Measurements from ENCODE around the gene MYCBPAP.

MYCBPAP gene

DNA sequence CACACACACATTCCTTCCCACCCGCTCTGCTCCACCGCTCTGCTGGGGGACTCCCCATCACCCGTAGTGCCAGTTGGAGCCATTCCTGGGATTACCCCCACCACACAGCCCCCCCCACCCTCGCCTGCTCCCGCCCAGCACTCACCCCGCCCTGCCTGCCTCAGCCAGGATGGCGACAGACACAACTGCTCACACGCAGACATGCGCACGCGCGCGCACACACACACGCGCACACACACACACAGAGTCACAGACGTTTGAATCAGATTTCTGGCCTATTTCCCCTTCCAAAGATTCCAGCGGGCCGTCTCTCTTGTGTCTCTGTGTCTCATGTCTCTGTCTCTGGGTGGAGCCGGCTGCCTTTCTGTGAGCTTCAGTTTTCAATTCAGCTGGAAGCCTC, 56.7 kb downstream of the MYCBPAP start:
- H3K27ac ChIP-seq, result no peak overlapping the region
- TF ChIP-seq, protein P1, sequence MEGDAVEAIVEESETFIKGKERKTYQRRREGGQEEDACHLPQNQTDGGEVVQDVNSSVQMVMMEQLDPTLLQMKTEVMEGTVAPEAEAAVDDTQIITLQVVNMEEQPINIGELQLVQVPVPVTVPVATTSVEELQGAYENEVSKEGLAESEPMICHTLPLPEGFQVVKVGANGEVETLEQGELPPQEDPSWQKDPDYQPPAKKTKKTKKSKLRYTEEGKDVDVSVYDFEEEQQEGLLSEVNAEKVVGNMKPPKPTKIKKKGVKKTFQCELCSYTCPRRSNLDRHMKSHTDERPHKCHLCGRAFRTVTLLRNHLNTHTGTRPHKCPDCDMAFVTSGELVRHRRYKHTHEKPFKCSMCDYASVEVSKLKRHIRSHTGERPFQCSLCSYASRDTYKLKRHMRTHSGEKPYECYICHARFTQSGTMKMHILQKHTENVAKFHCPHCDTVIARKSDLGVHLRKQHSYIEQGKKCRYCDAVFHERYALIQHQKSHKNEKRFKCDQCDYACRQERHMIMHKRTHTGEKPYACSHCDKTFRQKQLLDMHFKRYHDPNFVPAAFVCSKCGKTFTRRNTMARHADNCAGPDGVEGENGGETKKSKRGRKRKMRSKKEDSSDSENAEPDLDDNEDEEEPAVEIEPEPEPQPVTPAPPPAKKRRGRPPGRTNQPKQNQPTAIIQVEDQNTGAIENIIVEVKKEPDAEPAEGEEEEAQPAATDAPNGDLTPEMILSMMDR (conservative IDR thresholded peaks at IDR 0.05), result no peak

DNA sequence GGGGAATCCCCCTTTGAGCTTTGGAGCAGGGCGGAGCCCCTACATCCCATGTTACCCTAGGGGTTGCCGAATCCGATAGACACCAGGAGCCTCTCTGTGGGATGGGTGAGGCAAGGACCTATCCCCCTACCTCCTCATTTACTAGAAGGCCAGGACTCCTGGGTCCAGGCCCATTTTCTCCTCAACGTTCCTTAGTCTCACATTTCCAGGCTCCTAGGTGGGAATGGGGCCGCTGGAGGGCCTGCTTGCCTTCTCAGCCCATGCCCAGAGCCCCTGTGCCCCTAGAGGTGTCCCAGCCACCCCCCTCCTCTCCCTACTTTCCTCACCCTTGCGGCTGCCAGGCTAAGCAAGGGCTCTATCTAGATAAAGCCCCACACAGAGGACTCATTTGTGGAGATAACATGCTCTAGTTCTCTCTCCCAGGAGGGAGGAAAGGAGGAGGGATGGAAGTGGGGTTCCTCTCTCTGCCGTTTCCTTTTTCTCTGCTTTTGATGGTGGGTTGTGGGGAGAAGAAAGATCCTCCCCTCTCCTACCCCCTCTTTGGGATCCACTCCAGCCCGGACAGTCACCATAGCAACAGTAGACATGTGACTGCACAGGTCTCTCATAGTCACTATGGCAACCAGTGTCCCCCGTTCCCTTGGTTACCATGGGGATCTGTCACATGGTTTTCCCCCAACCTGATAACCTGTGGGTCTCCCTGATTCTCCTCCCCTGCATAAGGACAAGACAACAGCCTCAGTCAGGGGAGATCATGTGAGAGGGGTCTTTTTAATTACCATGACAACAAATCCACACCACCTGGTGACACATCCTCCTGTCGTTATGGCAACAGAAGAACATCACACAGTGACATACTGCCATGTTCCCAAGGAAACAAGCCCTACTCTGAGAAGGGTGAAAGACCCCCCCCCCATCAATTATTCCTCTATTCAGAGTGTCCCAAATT, 57.4 kb downstream of the MYCBPAP start:
- no peak overlapping the region for H3K27ac ChIP-seq
- TF ChIP-seq, protein P1 (conservative IDR thresholded peaks at IDR 0.05), result no peak

DNA sequence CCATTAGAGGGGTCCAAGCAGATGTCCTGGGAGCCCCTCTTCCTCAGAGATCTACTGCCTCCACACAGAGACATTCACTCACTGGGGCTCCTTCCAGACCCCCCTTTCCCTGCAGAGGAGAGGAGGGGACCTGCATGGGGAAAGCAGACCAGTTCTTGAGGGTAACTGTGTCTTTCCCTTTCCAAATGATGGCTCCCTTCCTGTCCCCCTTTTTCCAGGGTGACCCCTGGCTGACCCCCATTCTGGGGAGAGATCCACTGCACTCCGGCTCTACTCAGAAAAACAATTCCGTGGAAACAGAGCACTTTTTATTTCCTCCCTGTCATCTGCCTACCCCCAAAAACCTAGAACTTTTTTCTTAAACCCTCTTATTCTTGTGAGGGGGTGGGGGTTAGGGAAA, 58.6 kb downstream of the MYCBPAP start:
- no peak overlapping the region for H3K27ac ChIP-seq
- TF ChIP-seq, protein P1 (conservative IDR thresholded peaks at IDR 0.05), result no peak

DNA sequence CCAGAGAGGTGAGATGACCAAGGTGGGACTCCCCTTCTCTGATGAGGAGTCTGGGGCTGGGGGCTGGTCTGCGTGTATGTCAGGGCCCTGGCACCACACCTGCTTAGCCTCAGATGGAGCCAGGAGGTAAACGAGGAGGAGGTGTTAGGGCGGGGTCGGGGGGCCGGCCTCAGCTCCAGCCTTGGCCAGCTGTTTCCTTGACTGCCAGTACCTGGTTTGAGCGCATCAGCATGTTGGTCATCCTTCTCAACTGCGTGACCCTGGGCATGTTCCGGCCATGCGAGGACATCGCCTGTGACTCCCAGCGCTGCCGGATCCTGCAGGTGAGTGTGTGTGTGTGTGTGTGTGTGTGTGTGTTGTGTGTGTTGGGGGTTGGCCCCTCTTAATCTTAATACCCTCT, 60.4 kb downstream of the MYCBPAP start:
- TF ChIP-seq, protein P1 (conservative IDR thresholded peaks at IDR 0.05), result no peak
- no peak overlapping the region for H3K27ac ChIP-seq

DNA sequence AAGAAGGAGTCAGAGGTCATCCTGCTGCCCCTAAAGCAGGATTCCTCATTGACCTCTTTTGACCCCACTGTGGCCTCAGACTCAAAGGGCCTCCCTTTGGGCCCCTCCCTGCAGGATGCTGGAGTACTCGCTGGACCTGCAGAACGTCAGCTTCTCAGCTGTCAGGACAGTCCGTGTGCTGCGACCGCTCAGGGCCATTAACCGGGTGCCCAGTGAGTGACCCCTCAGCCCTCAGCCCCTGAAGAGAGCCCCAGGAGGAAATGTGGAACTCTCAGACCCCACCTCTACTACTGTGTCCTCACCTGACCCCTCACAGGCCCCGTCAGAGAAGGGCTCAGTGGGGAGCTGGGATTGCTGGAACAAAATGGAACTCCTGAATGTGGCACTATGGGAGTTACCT, 61.4 kb downstream of the MYCBPAP start:
- TF ChIP-seq, protein P1 (conservative IDR thresholded peaks at IDR 0.05), result no peak

DNA sequence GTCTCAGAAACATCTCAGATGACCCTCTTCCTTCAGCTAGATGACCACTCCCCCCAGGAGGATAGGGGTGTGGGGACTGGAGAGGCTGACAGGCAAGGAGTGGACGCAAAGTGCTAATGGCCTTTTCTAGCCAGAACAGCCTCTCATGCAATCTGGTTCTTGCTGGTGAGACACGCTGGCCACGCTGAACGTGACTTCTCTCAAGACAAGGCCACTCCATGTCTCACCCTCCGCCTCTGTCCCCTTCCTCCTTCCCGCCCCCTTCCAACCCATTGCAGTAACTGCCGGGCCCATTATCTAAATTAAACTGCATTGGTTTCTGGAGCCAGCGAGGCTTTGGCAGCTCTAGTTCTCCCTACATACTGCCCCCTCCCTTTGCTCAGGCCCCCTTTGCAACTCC, 61.8 kb downstream of the MYCBPAP start:
- TF ChIP-seq, protein P1 (conservative IDR thresholded peaks at IDR 0.05), result no peak
- H3K27ac ChIP-seq, result no peak overlapping the region

More for the DNA sequence above, 61.4 kb downstream of the MYCBPAP start:
- H3K27ac ChIP-seq, result no peak overlapping the region

DNA sequence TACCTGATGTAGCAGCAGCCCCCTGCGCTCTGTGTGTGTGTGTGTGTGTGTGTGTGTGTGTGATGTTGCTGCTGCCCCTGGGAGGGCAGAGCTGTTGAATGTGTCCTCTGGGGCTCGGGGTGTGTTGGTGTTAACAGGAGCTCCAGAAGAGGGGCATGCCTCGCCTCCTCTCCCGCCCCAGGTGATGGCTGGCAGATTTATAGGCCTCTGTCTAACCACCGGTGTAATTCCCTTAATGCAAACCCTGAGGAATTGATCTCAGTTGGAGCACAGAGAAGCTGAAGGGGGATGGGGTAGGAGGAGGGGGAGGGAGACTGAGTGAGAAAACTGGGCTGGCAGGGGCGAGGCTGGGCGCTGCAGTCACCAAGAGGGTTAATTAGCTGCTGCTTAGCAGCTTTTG, 62.3 kb downstream of the MYCBPAP start:
- no peak overlapping the region for H3K27ac ChIP-seq
- TF ChIP-seq, protein P1 (conservative IDR thresholded peaks at IDR 0.05), result no peak
